Testis (tissue), 3 donors: ENCODE results near the gene PPP2R2C. TPM values are rescaled to one million over a fixed set of nuclear protein-coding genes. Genes with fewer than 3 reads are reported as not detected.

ENCODE experiments used
- DNase-seq: peaks from one replicate; pipeline ENCODE4 v3.0.0-alpha.2; 2019
- H3K27ac ChIP-seq, 2 donors: fragments of 200-600 bp; sonication (generic); one replicate each; pipeline ENCODE4 v1.5.1; 2019
- H3K27me3 ChIP-seq: fragments of 200-600 bp; sonication (generic); one replicate; pipeline ENCODE4 v1.5.1; 2019
- H3K36me3 ChIP-seq: fragments of 200-600 bp; sonication (generic); one replicate; pipeline ENCODE4 v1.5.1; 2017; ENCODE audit warnings: low read depth; ENCODE audit errors: missing control alignments
- H3K4me1 ChIP-seq: fragments of 200-600 bp; sonication (generic); one replicate; pipeline ENCODE4 v1.5.1; 2019
- H3K4me3 ChIP-seq, 2 donors: fragments of 200-600 bp; sonication (generic); one replicate each; pipeline ENCODE4 v1.5.1; 2017 to 2019
- H3K9me3 ChIP-seq: fragments of 200-600 bp; sonication (generic); one replicate; pipeline ENCODE4 v1.5.1; 2017
- POLR2A ChIP-seq: fragments of 450-650 bp; IDR thresholded peaks from one replicate; pipeline ENCODE4 v1.6.1; 2017; ENCODE audit warnings: antibody characterized with exemption, mild to moderate bottlenecking, moderate library complexity
- WGBS, 2 donors: methylation state at CpG; one replicate each; pipeline ENCODE4 v1.1.5; 2018; 5-methylcytosine and 5-hydroxymethylcytosine counted together
- intact Hi-C: fragments of 100-400 bp; cut with DNase I; formaldehyde crosslinking; loops from one replicate; pipeline ENCODE4 v1.15.1; 2023; ENCODE audit warnings: low total_unique reads
- polyA plus RNA-seq: library from polyadenylated mRNA; stranded (reverse); fragments of 350-450 nt; fragmentation: Illumina TruSeq; extraction: RNeasy Lipid Tissue Mini Kit (QIAGEN cat#74804); gene quantifications from one replicate; pipeline ENCODE4 v1.2.3, GENCODE V29; 2014; ENCODE audit warnings: low read depth, low replicate concordance; ENCODE audit not compliant: insufficient read depth
- total RNA-seq, 2 donors: library from RNA; depleted of rRNA; stranded (reverse); fragments of >200 nt; gene quantifications; one replicate each; pipeline ENCODE4 v1.2.3, GENCODE V29; 2016
- TF ChIP-seq, protein P1 (sequence below), 3 experiments: fragments of 450-650 bp in 2 of 3; fragments of 200-600 bp in 1 of 3; sonication (generic) in 1 of 3; IDR thresholded peaks; one replicate each; pipeline ENCODE4 v1.5.1; 2016 to 2019; ENCODE audit warnings: antibody characterized with exemption in 3 of 3, mild to moderate bottlenecking in 2 of 3, moderate library complexity in 1 of 3

Gene PPP2R2C
- total and polyA plus RNA-seq, 3 donors from 2014 or later, result 7.9 to 20.4 (median 13.1) TPM

DNA sequence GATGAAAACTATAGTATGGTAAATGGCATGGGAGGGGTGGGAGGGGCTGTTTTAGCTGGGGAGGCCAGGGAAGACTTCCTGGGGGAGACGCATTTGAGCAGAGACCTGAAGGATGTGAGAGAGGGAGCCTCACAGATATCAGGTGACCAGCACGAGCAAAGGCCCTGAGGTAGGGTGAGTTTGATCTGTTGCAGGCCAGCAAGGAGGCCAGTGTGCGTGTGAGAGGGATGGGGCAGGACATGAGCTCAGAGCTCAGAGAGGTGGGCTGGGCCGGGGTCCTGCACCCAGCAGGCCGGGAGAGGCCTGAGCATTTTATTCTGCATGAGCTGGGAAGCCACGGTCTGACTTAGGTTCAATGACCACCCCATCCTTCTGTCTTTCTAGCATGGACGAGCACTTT lies 80.0 kb downstream of the PPP2R2C start:
- DNase-seq, result no peak
- no peaks in the 10 kb centered on the region for H3K27me3 ChIP-seq
- TF ChIP-seq POLR2A, result no peak
- TF ChIP-seq, protein P1, sequence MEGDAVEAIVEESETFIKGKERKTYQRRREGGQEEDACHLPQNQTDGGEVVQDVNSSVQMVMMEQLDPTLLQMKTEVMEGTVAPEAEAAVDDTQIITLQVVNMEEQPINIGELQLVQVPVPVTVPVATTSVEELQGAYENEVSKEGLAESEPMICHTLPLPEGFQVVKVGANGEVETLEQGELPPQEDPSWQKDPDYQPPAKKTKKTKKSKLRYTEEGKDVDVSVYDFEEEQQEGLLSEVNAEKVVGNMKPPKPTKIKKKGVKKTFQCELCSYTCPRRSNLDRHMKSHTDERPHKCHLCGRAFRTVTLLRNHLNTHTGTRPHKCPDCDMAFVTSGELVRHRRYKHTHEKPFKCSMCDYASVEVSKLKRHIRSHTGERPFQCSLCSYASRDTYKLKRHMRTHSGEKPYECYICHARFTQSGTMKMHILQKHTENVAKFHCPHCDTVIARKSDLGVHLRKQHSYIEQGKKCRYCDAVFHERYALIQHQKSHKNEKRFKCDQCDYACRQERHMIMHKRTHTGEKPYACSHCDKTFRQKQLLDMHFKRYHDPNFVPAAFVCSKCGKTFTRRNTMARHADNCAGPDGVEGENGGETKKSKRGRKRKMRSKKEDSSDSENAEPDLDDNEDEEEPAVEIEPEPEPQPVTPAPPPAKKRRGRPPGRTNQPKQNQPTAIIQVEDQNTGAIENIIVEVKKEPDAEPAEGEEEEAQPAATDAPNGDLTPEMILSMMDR (IDR thresholded peaks at IDR 0.05), result no peak
- H3K4me3 ChIP-seq, result no peak overlapping the region
- intact Hi-C loops, result no loop called here
- no peaks in the 10 kb centered on the region for H3K36me3 ChIP-seq
- WGBS, 2 donors, result 96 to 98% methylated on average over 5 to 7 of the region's 7 CpGs
- H3K4me1 ChIP-seq, result peaks cover 7% of the 10 kb centered on the region
- no peaks in the 10 kb centered on the region for H3K9me3 ChIP-seq
- H3K27ac ChIP-seq, result no peak overlapping the region

- Histone ChIP-seq H3K27ac (no peak overlapping the region), H3K36me3 (no peaks in the 10 kb centered on the region), H3K4me1 (peaks cover 7% of the 10 kb centered on the region), H3K9me3 (no peaks in the 10 kb centered on the region), H3K4me3 (no peak overlapping the region), H3K27me3 (no peaks in the 10 kb centered on the region)
- DNase-seq, result no peak
- intact Hi-C loops, result no loop called here
- TF ChIP-seq, protein P1 (IDR thresholded peaks at IDR 0.05), result no peak
- no peak for TF ChIP-seq POLR2A
- 87 to 95% methylated on average over 9 of the region's 9 CpGs for WGBS, 2 donors
Measured at GRCh38 chr4:6391852-6392188, 80.6 kb downstream of the PPP2R2C start.

DNA sequence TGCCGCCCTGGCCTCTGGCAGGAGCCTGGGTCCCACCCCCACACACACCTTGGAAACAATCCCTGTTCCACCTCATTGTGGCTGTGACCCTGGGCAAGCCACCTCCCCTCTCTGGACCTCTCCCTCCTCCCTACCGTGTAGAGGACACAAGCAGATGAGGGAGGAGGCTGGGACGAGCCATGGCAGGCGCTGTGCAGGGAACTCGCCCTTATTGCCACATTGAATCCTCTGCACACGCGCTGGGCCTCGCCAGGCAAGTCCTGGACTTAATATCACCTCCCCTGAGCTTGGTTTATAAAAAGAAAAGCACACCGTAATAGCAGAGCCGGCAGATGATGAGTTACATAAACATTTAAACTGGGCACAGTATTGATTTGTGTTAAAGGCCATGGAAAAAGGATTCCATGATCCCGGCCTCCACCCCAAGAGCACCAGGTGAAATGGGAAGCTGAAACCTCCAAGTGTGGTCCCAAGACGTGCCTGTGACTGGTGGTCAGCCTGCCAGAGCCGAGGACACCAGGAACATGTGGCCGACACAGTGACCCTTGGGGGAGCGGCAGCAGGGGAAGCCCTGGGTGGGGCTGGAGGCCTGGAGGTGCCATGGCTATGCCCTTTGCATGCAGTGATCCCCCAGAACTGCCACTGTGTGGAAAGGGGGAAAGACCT lies 81.1 kb downstream of the PPP2R2C start:
- H3K27ac ChIP-seq, result no peak overlapping the region
- intact Hi-C loops, result no loop called here
- no peak for DNase-seq
- WGBS, 2 donors, result 64 to 69% methylated on average over 15 of the region's 15 CpGs
- H3K9me3 ChIP-seq, result no peaks in the 10 kb centered on the region
- H3K4me3 ChIP-seq, result no peak overlapping the region
- TF ChIP-seq, protein P1 (IDR thresholded peaks at IDR 0.05), result no peak
- no peak for TF ChIP-seq POLR2A
- peaks cover 7% of the 10 kb centered on the region for H3K4me1 ChIP-seq
- no peaks in the 10 kb centered on the region for H3K36me3 ChIP-seq
- H3K27me3 ChIP-seq, result no peaks in the 10 kb centered on the region

- no peaks in the 10 kb centered on the region for H3K9me3 ChIP-seq
- TF ChIP-seq POLR2A, result no peak
- TF ChIP-seq, protein P1 (IDR thresholded peaks at IDR 0.05), result no peak
- no peaks in the 10 kb centered on the region for H3K36me3 ChIP-seq
- no peak overlapping the region for H3K4me3 ChIP-seq
- WGBS, 2 donors, result 54% methylated on average over 18 of the region's 18 CpGs; no CpG with 5 or more reads in 1 of the 2 donors
- intact Hi-C loops, result no loop called here
- no peak overlapping the region for H3K27ac ChIP-seq
- peak; percentile 44 for DNase-seq
- peaks cover 7% of the 10 kb centered on the region for H3K4me1 ChIP-seq
- no peaks in the 10 kb centered on the region for H3K27me3 ChIP-seq
Measured at GRCh38 chr4:6390356-6390755, 82.1 kb downstream of the PPP2R2C start.
